HepG2 (cell line): ENCODE results near the gene AZU1. TPM values are rescaled to one million over a fixed set of nuclear protein-coding genes. Genes with fewer than 3 reads are reported as not detected.
"Not testable (repeated sequence)": the region's sequence is repeated elsewhere in the genome, so short reads cannot be mapped to it uniquely, and the experiment has no call there.

Experiments used
- ATAC-seq: fragments of 200-7000 bp; cut with Tn5 transposase; 3 replicates; pipeline ENCODE4 v1.9.1; 2020; ENCODE audit warnings: mild to moderate bottlenecking, moderate library complexity
- BruUV-seq: library from RNA; stranded (reverse); fragments of 400-500 nt; replicated peaks from 2 replicates; lab custom pipeline; 2021; lab: Mats Ljungman, UMichigan
- CTCF ChIA-PET: fragments of 300-600 bp; formaldehyde crosslinking; extraction: SDS; loops from one replicate; lab custom pipeline; 2021; ENCODE audit warnings: low total read pairs, inconsistent platforms, low intra/inter-chr PET ratio; lab: Yijun Ruan, JAX
- POLR2A ChIA-PET: fragments of 350-600 bp; sonication (Branson Sonifier 250); formaldehyde crosslinking; loops from one replicate; lab custom pipeline; 2020; ENCODE audit warnings: antibody characterized with exemption, inconsistent platforms; lab: Yijun Ruan, JAX
- DNase-seq: peaks from one replicate; pipeline ENCODE4 v3.0.0-alpha.2; 2015; ENCODE audit warnings: low spot score
- FAIRE-seq: peaks from 3 replicates; lab custom pipeline; 2011; peaks lifted over from hg19 to GRCh38; lab: Jason Lieb, UNC
- H2AFZ ChIP-seq: one replicate; pipeline ENCODE4 v1.6.1; 2011; ENCODE audit warnings: low read length, inconsistent platforms
- H3K27ac ChIP-seq: fragments of 300-600 bp; 3 replicates; pipeline ENCODE4 v1.8.0; 2011; ENCODE audit warnings: mixed run types, mild to moderate bottlenecking, mixed read lengths, low read length, inconsistent platforms; ENCODE audit not compliant: insufficient read depth; ENCODE audit errors: extremely low read length
- H3K27me3 ChIP-seq, 2 experiments: fragments of 200-600 bp in 1 of 2; 2 replicates in 1 of 2; 3 replicates in 1 of 2; pipeline versions ENCODE4 v1.6.0 to v1.8.0; 2011; ENCODE audit warnings: low read length in 2 of 2, mild to moderate bottlenecking in 2 of 2, moderate library complexity in 2 of 2, inconsistent platforms in 1 of 2; ENCODE audit not compliant: insufficient read depth in 2 of 2, control insufficient read depth in 1 of 2
- H3K36me3 ChIP-seq, 2 experiments: fragments of 200-600 bp in 1 of 2; replicated peaks in 1 of 2; 2 replicates in 1 of 2; 3 replicates in 1 of 2; pipeline versions ENCODE4 v1.5.1 to v1.8.0; 2011; ENCODE audit warnings: low read length in 2 of 2, inconsistent platforms in 1 of 2; ENCODE audit not compliant: insufficient read depth in 2 of 2, control insufficient read depth in 1 of 2
- H3K4me1 ChIP-seq: 2 replicates; pipeline ENCODE4 v1.5.1; 2012; ENCODE audit warnings: low read length, inconsistent platforms; ENCODE audit not compliant: insufficient read depth
- H3K4me2 ChIP-seq: 2 replicates; pipeline ENCODE4 v1.6.0; 2011; ENCODE audit warnings: low read depth, low read length, inconsistent platforms
- H3K4me3 ChIP-seq, 3 experiments: fragments of 200-600 bp in 1 of 3; sonication (generic), shearing (Covaris generic) in 1 of 3; replicated peaks in 1 of 3; 2 replicates each; pipeline ENCODE4 v1.5.1; 2011 to 2016; ENCODE audit warnings: low read length in 3 of 3, inconsistent platforms in 2 of 3, low read depth in 2 of 3, mild to moderate bottlenecking in 2 of 3, control low read depth in 1 of 3, mixed read lengths in 1 of 3; ENCODE audit not compliant: insufficient read depth in 1 of 3
- H3K79me2 ChIP-seq: one replicate; pipeline ENCODE4 v1.6.1; 2011; ENCODE audit warnings: low read length, inconsistent platforms; ENCODE audit not compliant: insufficient read depth
- H3K9ac ChIP-seq: 2 replicates; pipeline ENCODE4 v1.6.0; 2011; ENCODE audit warnings: mild to moderate bottlenecking, low read depth, low read length, inconsistent platforms; ENCODE audit not compliant: insufficient read depth
- H3K9me3 ChIP-seq: 2 replicates; pipeline ENCODE4 v1.5.1; 2012; ENCODE audit warnings: mild to moderate bottlenecking, low read length
- H4K20me1 ChIP-seq: 2 replicates; pipeline ENCODE4 v1.6.0; 2011; ENCODE audit warnings: inconsistent platforms, mild to moderate bottlenecking, low read length, moderate library complexity; ENCODE audit not compliant: insufficient read depth
- RBFOX2 ChIP-seq: fragments of 200-400 bp; formaldehyde crosslinking; IDR thresholded peaks from 2 replicates; pipeline ENCODE4 v1.6.1; 2017; ENCODE audit warnings: low read depth, mild to moderate bottlenecking, low read length
- RBM22 ChIP-seq: fragments of 200-400 bp; formaldehyde crosslinking; optimal IDR thresholded peaks from 2 replicates; pipeline ENCODE3; 2017; ENCODE audit warnings: mild to moderate bottlenecking, low read length, moderate library complexity
- ZFP36 ChIP-seq: fragments of 150-350 bp; IDR thresholded peaks from 2 replicates; pipeline ENCODE4 v1.6.1; 2018; ENCODE audit warnings: borderline replicate concordance, low read length, low read depth; ENCODE audit not compliant: partially characterized antibody
- WGBS: methylation state at CpG from one replicate; pipeline ENCODE4 v1.1.6; 2017; ENCODE audit warnings: low lambda C conversion rate; 5-methylcytosine and 5-hydroxymethylcytosine counted together
- in situ Hi-C: cut with HindIII; loops from 2 replicates; pipeline ENCODE4 v1.10.0; 2017; ENCODE audit warnings: low pct_unique_long_range_greater_than_20kb; ENCODE audit not compliant: extremely low pct_ligation_motif_present
- intact Hi-C: fragments of 100-400 bp; cut with micrococcal nuclease; formaldehyde crosslinking; loops from one replicate; pipeline ENCODE4 v1.10.0; 2022; ENCODE audit not compliant: unreplicated experiment
- polyA plus RNA-seq, 8 experiments: library from polyadenylated mRNA; depleted of rRNA in 3 of 8; stranded (reverse) in 7 of 8; unstranded in 1 of 8; fragments of >200 nt; fragmentation: Illumina TruSeq in 4 of 8; extraction: Trizol in 4 of 8; gene quantifications; 2 replicates each; pipeline versions ENCODE4 v1.2.1 to v1.2.3, GENCODE V29; 2011 to 2016; ENCODE audit warnings: low read depth in 4 of 8, missing spikeins in 1 of 8, mixed read lengths in 1 of 8; ENCODE audit not compliant: insufficient read depth in 1 of 8
- total RNA-seq, 5 experiments: library from RNA; depleted of rRNA; stranded (reverse); fragments of >200 nt; fragmentation: Illumina TruSeq; extraction: Trizol; gene quantifications; 2 replicates each; pipeline ENCODE4 v1.2.3, GENCODE V29; 2016; ENCODE audit warnings: low read depth in 1 of 5

AZU1 gene
- total and polyA plus RNA-seq, 2 of the 13 experiments (the other 11 are each of a cell fraction or from before 2014, with no cell fraction given), result not detected

GRCh38 chr19:876780-877314, 49.2 kb downstream of the AZU1 start:
- FAIRE-seq (no peak), ATAC-seq (no peak), DNase-seq (no peak)
- POLR2A ChIA-PET, result no interaction called here
- in situ Hi-C loops, result no loop called here
- no peak overlapping the region for H2AFZ ChIP-seq
- H3K9ac ChIP-seq, result no peak overlapping the region
- peaks cover 11 to 16% of the 10 kb centered on the region in 2 experiments; a peak in 4 of 5 replicates for H3K36me3 ChIP-seq
- 88% methylated on average over 24 of the region's 29 CpGs for WGBS
- intact Hi-C loops, result no loop called here
- no TSS peak for BruUV-seq
- no peaks in the 10 kb centered on the region for H4K20me1 ChIP-seq
- H3K79me2 ChIP-seq, result no peaks in the 10 kb centered on the region
- H3K4me2 ChIP-seq, result no peak overlapping the region
- no peaks in the 10 kb centered on the region for H3K9me3 ChIP-seq
- no peaks in the 10 kb centered on the region for H3K4me1 ChIP-seq
- CTCF ChIA-PET, result no interaction called here
- H3K27ac ChIP-seq, result no peak overlapping the region
- no peak overlapping the region for H3K4me3 ChIP-seq
- H3K27me3 ChIP-seq, result no peaks in the 10 kb centered on the region
- 0 out of 2 replicates have a peak, but pooled peaks have one; percentile 12 for TF ChIP-seq RBFOX2
- no peak for TF ChIP-seq ZFP36
- no peak for TF ChIP-seq RBM22

GRCh38 chr19:877992-878660, 50.5 kb downstream of the AZU1 start:
- ATAC-seq, H3K9me3 ChIP-seq, H3K27me3 ChIP-seq, H2AFZ ChIP-seq, in situ Hi-C loops, FAIRE-seq, H3K79me2 ChIP-seq, BruUV-seq, H3K4me3 ChIP-seq, CTCF ChIA-PET, DNase-seq, H3K27ac ChIP-seq, H3K9ac ChIP-seq, H3K4me1 ChIP-seq, intact Hi-C loops, H4K20me1 ChIP-seq, H3K4me2 ChIP-seq: not testable (repeated sequence)
- H3K36me3 ChIP-seq, result peaks cover 12 to 16% of the 10 kb centered on the region in 2 experiments; a peak in 4 of 5 replicates
- WGBS, result 85% methylated on average over 22 of the region's 23 CpGs
- POLR2A ChIA-PET, result interaction anchor here (1.6 kb wide), 1 partner anchor 15 kb away, joined by 3 read pairs; the partner anchor contains the start of genes MED16 and RNU6-9
